ES-I3 (cell line): ENCODE results near the gene IHH.

Experiments
- H3K36me3 ChIP-seq: 2 replicates; pipeline ENCODE4 v1.6.1; 2013; ENCODE audit warnings: mild to moderate bottlenecking, low read length, control low read depth, moderate library complexity; ENCODE audit not compliant: insufficient read depth
- H3K4me1 ChIP-seq: 2 replicates; pipeline ENCODE4 v1.6.1; 2013; ENCODE audit warnings: mild to moderate bottlenecking, control low read depth, low read length; ENCODE audit not compliant: insufficient read depth
- H3K9ac ChIP-seq: 2 replicates; pipeline ENCODE4 v1.6.1; 2013; ENCODE audit warnings: low read depth, mild to moderate bottlenecking, low read length, moderate library complexity
- H3K9me3 ChIP-seq: 2 replicates; pipeline ENCODE4 v1.6.1; 2013; ENCODE audit warnings: mild to moderate bottlenecking, low read length, moderate library complexity; ENCODE audit not compliant: control insufficient read depth, insufficient read depth

Gene IHH

DNA sequence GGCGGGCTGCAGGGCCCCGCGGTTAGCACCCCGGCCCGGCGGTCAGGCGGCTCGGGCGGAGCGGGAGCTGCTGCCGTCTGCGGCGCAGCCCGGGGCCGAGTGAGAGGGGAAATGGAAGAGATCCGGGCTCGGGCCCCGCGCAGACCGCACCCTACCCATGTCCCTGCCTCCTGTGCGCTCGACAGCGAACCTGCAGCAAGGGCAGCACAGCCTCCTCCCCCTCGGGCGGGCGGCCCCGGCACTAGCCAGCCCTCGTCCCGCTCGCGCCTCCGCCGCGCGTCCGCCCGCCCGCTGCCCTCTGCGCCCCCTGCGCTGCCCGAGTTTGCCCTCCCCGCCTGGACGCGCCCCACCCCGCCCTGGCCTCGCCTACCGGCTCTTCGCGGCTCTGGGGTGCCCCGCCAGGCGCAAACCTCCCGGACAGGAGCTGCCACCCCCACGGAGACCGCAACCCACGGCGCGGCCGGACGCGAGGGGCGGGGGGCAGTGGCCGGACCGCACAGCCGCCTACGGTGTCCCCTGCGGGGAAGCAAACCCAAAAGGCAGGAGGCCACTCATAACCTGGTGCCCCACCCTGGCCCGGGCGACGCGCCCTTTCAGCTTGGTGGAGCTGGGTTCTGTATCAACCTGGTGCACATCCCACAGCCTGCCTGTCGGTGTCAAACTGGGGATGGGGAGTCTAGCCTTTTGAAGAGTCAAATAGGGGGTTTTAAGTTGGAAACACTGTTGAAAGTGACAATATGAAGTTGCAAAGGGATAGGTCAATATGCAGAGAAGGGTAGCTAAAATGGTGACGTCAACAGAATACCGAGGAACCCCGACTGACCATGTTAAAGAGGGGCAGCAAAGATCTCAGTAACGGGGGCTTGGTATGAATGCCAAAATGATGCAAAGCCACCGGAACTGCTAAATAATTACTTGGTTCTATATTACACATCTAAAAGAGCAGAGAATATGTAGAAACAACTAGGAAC, at the start of gene IHH:
TSS of gene IHH (minus strand) at position 101 of the 971 bp plus-strand sequence. CDS start 454 bp downstream, outside the sequence.
- H3K9ac ChIP-seq = peak within 1 kb of the TSS; percentile 20; the same call in 1 of the 2 replicates
- no peaks in the 10 kb centered on the region for H3K36me3 ChIP-seq
- H3K4me1 ChIP-seq = peaks cover 4% of the 10 kb centered on the region
- no peaks in the 10 kb centered on the region for H3K9me3 ChIP-seq

DNA sequence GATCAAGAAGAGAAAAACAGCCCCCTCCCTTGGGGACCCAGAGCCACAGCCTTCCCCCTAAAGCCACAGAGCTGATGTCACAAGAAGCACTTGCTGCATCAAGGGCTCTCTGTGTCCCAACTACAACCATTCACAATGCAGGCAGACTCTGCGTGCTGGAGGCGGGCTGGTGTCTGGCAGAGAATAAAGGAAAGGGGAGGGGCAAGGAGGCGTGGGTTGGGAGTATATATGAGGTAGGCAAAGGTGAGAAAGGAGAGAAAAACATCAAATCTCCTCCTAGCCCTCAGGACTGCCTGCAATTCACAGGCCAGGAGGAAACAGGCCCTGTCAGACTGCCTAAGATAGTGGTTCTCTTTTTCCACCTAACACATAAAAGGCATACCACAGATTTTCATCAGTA, 48.8 kb upstream of the IHH start:
- Histone ChIP-seq H3K4me1 (no peaks in the 10 kb centered on the region), H3K9ac (no peak overlapping the region; the same call in 1 of the 2 replicates), H3K36me3 (no peaks in the 10 kb centered on the region), H3K9me3 (no peaks in the 10 kb centered on the region)

DNA sequence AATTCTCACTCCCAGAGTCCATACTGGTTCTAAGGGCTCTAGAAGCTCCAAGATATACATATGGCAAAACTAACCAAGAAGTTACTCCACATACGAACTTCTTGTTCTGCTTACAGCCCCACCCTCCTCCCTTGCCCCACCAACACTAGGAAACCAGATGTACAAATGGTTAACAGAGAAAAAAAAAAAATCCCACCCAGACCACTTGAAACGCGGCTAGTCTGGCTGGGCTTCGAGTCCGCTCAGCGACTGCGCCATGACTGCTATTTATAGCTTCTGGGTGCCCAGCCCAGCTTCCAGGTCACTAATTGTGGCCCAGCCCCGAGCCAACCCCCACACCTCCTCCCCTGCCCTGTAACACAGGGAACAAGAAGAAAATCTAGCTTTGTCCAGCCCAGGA, 47.0 kb upstream of the IHH start:
- H3K36me3 ChIP-seq = no peaks in the 10 kb centered on the region
- no peaks in the 10 kb centered on the region for H3K4me1 ChIP-seq
- H3K9me3 ChIP-seq = no peaks in the 10 kb centered on the region
- no peak overlapping the region for H3K9ac ChIP-seq

DNA sequence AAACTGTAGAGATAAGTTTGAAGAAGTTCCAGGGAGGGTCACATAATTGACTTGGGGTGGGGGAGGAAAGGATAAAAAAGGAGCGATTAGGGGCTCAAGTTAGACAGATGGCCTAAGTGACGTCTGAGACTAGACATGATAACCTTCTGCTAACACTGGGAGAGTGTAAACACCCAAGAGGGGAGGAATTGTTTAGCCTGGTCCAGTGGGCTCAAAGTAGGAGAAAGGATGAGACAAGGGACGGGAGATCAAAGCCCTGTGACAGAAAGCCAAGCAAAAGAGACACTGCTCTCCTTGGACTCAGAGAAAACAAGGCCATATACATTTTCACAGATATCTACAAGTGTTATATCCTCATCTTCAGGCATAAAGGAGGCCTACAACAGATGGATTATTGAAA, 45.5 kb upstream of the IHH start:
- Histone ChIP-seq H3K9ac (no peak overlapping the region), H3K36me3 (no peaks in the 10 kb centered on the region), H3K4me1 (no peaks in the 10 kb centered on the region), H3K9me3 (no peaks in the 10 kb centered on the region)

DNA sequence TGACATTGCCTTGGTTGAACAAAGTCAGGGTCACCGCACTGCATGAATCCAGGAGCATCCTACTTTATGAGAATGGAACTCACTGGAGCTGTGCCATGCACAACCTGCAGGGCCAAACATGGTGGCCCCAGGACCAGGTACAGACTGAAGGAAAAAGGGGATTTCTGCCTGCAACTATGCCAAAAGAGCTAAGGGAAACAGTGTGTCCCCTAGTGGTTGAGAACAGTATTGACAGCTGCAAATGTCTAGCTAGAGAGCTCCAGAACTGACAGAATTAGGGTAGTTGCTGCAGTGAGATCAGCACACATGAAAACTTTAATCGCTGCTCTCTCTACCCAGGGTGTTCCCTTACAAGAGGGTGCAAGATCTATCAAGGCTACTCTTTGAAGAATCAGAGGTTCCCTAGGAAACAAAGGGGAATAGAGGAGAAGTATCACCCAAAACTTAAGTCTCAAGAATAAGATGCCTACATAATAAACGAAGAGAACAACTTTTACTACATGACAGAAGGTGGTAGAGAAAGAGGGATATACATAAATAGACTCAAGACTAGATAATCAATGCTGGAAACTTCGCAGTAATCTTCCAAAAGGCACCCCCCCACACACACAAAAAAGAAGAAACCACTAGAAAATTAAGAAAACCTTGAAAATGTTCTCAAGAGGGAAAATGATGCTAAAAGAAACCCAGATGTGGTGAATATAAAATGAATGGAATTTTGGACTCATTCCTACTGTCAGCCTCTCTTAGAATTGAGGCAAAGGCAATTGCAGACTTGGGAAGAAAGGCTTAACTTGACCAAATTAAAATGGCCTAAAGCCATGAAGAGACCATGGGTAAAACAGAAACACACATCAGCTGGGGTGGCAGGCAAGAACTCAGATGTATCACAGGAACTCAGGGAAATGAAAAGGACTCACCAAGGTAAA, 43.6 kb upstream of the IHH start:
- Histone ChIP-seq H3K9me3 (no peaks in the 10 kb centered on the region), H3K36me3 (no peaks in the 10 kb centered on the region), H3K4me1 (no peaks in the 10 kb centered on the region), H3K9ac (no peak overlapping the region)

DNA sequence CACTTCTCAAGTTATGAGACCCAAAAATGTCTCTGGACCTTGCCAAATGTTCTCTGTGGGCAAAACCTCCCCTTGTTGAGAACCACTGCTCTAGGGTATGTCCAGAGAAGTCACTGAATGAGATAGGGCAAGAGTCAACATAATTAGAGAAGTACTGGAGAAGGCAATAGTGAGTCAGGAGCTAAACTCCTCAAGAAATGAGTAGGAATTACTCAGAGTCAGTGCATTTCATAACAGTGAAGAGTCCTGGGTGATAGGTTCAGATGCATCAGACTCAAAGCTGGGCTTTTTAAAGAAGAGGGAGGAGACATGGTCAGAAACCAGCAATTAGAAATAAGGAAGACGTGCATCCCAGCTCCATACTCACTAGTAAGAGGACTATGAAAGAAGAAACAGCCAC, 38.6 kb upstream of the IHH start:
- Histone ChIP-seq H3K4me1 (no peaks in the 10 kb centered on the region), H3K9me3 (no peaks in the 10 kb centered on the region), H3K9ac (no peak overlapping the region), H3K36me3 (no peaks in the 10 kb centered on the region)

DNA sequence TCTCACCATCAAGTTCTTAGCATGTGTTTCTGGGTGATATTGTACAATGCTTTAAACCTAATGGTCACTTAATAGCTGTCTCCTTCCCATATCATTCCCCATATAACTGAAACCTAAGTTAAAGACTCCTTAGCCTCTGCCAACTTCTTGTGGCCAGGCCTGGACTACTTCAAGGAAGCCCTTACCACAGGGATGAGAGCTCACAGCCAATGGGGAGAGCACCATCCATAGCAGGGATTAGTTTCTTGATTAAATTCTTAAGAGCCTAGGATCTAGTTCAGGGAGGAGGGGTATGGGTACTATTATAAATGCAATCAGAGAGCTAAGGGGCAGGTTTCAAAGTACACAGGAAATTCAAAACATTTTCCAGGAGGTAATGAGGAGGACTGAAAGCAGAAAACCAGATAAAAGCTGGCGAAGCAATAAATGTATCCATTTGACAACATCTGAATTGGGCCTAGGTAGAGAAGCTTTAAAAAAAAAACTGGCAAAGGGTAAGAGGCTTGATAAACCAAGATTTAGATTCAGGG, 34.8 kb upstream of the IHH start:
- Histone ChIP-seq H3K9me3 (no peaks in the 10 kb centered on the region), H3K36me3 (no peaks in the 10 kb centered on the region), H3K9ac (no peak overlapping the region), H3K4me1 (no peaks in the 10 kb centered on the region)

DNA sequence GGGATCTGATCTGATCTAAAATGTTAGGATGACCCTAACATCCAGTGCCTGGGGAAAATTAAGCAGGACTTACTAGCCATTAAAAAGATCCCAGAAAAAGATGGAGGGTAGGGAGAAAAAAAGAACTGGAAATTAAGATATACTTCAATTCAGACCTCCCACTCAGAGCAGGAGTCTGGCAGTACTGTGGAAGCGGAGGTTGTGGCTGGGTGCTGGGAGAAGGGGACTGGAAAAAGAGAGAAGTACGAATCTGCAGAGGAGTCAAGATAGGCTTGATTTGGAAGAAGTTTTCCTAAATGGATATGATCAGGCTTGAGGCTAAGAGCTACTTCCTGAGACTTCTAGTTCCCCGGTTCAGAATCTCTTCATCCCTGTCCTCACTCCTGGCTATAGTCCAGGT, 33.5 kb upstream of the IHH start:
- Histone ChIP-seq H3K9me3 (no peaks in the 10 kb centered on the region), H3K36me3 (no peaks in the 10 kb centered on the region), H3K4me1 (no peaks in the 10 kb centered on the region)

DNA sequence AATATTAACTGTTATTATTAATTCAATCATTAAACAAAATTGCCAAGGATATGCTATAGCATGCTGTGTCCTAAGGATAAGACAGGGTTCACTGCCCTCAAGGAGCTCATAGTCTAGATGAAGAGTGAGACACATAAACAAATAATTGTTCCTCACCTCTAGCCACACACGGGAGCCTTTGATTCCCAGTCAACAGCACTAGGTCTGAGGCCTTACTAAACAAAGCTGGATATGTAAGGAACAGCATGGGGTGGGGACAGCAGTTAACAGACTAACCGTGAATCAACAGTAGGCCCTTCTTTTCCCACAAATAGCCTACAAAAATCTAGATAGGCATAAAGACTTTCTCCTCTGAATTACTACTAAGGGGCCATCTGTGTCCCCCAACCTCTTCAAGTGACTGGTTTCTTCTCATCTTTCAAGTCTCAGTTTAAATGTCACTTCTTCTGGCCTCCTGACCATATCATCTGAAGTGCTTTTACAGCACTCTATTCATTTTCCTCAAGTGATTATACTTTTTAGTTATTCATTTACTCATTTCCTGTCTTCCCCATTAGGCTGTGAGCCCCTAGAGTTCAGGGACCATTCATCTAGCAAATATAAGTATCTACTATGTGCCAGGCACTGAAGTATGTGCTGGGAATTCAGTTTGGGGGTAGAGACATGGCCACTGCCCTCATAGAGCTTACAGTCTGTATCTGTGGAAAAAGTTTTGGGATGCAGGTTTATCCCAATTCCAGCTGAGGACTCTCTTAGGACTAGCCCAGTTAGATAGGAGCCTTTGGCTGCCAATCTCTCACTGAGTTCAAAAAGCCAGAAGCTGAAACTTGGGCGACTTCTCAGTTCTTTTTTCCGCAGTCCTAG, 29.9 kb upstream of the IHH start:
- Histone ChIP-seq H3K4me1 (0 out of 2 replicates have a peak, but pooled peaks cover 7% of the 10 kb centered on the region), H3K9me3 (no peaks in the 10 kb centered on the region), H3K36me3 (no peaks in the 10 kb centered on the region), H3K9ac (no peak overlapping the region)

More for the DNA sequence above, 33.5 kb upstream of the IHH start:
- no peak overlapping the region for H3K9ac ChIP-seq

DNA sequence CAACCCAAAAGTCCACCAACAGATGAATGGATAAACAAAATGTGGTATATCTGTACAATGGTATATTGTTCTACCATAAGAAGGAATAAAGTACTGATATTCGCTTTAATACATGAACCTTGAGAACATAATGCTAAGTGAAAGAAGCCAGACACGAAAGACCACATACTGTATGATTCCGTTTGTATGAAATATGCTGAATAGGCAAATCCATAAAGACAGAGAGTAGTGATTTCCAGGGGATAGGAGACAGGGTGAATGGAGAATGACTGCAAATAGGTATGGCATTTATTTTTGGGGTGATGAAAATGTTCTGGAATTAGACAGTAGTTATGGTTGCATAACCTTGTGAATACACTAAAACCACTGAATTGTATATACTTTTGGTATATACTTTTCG, 28.6 kb upstream of the IHH start:
- no peaks in the 10 kb centered on the region for H3K9me3 ChIP-seq
- H3K9ac ChIP-seq = no peak overlapping the region
- H3K36me3 ChIP-seq = no peaks in the 10 kb centered on the region
- H3K4me1 ChIP-seq = 0 out of 2 replicates have a peak, but pooled peaks cover 7% of the 10 kb centered on the region

DNA sequence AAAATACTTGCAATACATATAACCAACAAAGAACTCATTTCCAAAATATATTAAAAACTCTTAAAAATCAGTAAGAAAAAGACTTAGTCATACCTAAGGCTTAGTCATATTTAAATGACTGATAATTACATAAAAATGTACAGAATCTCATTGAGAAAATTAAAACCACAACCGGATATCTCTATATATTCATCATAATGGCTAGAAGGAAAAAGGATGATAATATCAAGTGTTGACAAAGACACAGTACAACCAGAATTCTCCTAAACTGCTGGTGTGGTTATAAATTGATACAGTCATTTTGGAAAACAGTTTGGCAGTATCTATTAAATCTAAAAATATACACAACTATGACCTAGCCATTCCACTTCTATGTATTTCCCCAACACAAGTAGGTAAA, 27.1 kb upstream of the IHH start:
- Histone ChIP-seq H3K4me1 (0 out of 2 replicates have a peak, but pooled peaks cover 7% of the 10 kb centered on the region), H3K9ac (no peak overlapping the region), H3K9me3 (no peaks in the 10 kb centered on the region), H3K36me3 (no peaks in the 10 kb centered on the region)

DNA sequence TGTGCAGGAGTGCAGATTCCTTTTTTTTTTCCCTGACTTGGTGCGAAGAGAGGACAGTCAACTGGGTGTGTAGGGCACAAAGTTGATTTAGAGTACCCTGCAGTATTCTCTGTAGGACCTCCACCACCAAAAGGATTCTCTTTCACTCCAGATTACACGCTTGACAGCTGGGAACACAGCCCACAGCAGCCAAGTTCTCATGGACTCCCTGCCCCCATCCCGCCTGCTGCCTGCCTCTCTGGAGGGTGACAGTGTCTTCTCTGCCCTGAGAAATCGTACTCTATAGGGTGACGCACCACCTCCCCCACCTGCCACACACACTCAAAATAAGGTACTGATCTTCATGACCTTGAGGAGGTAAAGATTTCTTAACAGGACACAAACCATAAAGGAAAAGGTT, 26.6 kb upstream of the IHH start:
- H3K4me1 ChIP-seq = 0 out of 2 replicates have a peak, but pooled peaks cover 7% of the 10 kb centered on the region
- H3K9me3 ChIP-seq = no peaks in the 10 kb centered on the region
- no peaks in the 10 kb centered on the region for H3K36me3 ChIP-seq
- H3K9ac ChIP-seq = no peak overlapping the region

DNA sequence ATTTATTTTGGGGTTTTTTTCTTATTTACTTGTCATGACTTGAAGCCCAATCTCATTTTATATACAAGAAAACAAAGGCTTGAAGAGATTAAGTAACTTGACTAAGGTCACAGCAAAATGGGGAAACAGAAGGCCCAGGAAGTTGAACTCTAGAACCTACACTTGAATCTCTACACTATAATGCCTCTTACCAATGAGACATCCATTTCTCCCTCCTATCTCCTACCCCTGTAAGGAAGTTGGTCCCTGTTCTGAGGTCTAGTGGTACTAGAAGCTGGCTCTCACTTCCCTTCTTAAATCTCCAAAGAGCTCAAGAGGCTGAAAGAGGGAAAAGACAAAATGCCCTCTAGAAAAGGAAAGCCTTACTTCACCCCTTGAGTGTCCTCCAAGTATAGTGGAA, 25.5 kb upstream of the IHH start:
- Histone ChIP-seq H3K9ac (no peak overlapping the region), H3K36me3 (no peaks in the 10 kb centered on the region), H3K9me3 (no peaks in the 10 kb centered on the region), H3K4me1 (0 out of 2 replicates have a peak, but pooled peaks cover 7% of the 10 kb centered on the region)
